H7 (cell line): Measurements from ENCODE around the gene CEACAM3. TPM values are rescaled to one million over a fixed set of nuclear protein-coding genes. Genes with fewer than 3 reads are reported as not detected.
A peak's percentile ranks its signal among the peaks of the same experiment; 100 is the strongest.

Source experiments
- DNase-seq: peaks from one replicate; pipeline ENCODE4 v3.0.0; 2012
- H3K27me3 ChIP-seq: 2 replicates; pipeline ENCODE4 v1.6.0; 2011; ENCODE audit warnings: mild to moderate bottlenecking, low read length; ENCODE audit not compliant: control insufficient read depth, insufficient read depth
- H3K36me3 ChIP-seq: replicated peaks from 2 replicates; pipeline ENCODE4 v1.5.1; 2011; ENCODE audit warnings: low read length; ENCODE audit not compliant: control insufficient read depth, insufficient read depth
- H3K4me3 ChIP-seq: 2 replicates; pipeline ENCODE4 v1.5.1; 2011; ENCODE audit warnings: low read depth, mild to moderate bottlenecking, control low read depth, low read length, moderate library complexity; ENCODE audit not compliant: insufficient read depth
- total RNA-seq: library from RNA; depleted of rRNA; stranded (reverse); fragments of >200 nt; shearing (Covaris generic); gene quantifications from 2 replicates; pipeline ENCODE4 v1.2.3, GENCODE V29; 2014

Gene CEACAM3
- total RNA-seq, 1 experiment from 2014 or later: not detected

DNA sequence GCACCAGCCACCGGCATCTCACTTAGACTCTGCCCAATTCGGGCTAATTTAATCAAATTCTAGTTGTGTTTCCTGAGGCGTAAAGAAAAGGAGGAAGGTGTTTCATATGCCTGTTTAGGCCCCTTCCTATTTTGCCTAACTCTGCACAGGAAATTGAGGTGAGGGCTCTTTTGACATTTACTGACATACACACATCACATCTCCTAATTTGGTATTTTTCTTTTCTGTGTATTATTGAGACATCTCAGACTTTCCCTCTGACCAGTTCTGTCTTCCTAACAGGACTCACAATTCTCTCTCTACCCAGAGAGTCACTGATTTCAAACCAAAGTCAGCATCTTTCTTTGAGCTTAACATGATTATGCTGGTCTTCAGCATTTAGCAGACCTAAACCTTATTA lies 7.9 kb downstream of the CEACAM3 start:
- DNase-seq: no peak
- H3K4me3 ChIP-seq: no peak overlapping the region
- no peaks in the 10 kb centered on the region for H3K27me3 ChIP-seq
- no peaks in the 10 kb centered on the region for H3K36me3 ChIP-seq

DNA sequence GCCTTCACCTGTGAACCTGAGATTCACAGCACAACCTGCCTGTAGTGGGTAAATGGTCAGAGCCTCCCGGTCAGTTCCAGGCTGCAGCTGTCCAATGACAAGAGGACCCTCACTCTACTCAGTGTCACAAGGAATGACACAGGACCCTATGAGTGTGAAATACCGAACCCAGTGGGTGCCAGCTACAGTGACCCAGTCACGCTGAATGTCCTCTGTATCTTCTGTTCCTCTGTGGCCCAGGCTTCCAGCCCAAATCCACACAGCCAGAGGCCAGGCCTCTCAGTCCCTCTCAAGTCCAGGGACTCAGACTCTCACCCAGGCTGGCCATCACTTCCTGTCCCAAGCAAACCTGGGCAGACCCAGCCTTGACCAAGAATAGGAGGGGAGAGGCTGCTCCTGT lies 10.8 kb downstream of the CEACAM3 start:
- no peaks in the 10 kb centered on the region for H3K36me3 ChIP-seq
- H3K4me3 ChIP-seq: no peak overlapping the region
- no peaks in the 10 kb centered on the region for H3K27me3 ChIP-seq
- no peak for DNase-seq

DNA sequence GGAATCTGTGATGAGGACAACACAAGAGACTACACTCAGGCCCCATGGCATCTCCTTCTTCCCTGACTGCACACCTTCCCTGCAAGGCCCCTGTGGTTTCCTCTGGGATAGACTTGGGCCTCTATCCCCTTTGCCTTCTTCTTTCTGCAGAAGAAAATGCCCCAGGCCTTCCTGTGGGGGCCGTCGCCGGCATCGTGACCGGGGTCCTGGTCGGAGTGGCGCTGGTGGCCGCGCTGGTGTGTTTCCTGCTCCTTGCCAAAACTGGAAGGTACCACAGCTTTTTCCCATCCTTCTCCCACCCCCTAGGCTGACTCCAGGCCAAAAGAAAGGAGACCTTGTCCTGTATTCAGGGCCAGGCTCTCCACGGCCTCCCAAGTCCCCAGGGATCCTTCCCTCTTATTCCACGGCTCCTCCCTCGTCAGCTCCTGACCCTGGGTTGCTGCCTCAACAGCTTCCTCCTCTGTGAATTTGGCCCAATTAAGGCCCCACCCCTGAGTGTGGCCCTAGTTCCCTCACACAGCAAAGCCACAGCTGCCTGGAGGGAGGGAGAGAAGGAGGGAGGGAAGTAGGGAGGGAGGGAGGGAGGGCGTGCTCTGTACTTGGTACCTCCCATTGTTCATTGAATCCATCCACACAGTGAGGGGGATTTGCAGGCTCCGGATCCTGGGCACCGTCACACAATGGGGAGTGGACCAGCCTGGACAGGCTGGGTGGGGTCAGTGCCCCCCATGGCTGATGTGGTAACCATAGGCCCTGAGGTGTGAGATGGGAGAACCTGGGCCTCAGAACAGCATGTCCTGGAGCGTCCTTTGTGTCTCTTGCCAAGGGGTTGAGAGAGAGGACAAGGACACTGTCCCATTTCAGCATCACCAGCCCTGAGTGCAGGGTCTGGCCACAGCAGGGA lies 12.5 kb downstream of the CEACAM3 start:
- no peak for DNase-seq
- H3K27me3 ChIP-seq: no peaks in the 10 kb centered on the region
- H3K36me3 ChIP-seq: no peaks in the 10 kb centered on the region
- no peak overlapping the region for H3K4me3 ChIP-seq

DNA sequence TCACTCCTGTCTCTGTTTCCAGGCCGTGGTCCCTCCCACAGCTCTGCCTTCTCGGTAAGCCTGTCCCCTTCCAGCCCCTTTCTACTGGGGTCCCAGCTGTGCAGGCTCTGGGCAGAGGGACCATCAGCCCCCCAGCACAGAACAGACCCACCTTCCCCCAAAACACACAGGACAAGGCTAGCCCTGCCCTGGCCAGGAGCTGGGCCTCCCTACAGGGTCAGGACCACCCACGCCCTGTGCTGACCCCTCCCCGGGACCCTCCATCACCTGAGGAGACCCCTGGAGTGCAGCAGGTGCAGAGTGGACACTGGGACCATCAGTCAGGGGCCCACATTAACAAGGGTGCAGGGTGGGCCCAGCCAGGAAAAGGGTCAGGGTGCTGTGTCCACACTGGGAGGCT lies 13.9 kb downstream of the CEACAM3 start:
- Histone ChIP-seq H3K27me3 (no peaks in the 10 kb centered on the region), H3K36me3 (no peaks in the 10 kb centered on the region), H3K4me3 (no peak overlapping the region)
- no peak for DNase-seq

DNA sequence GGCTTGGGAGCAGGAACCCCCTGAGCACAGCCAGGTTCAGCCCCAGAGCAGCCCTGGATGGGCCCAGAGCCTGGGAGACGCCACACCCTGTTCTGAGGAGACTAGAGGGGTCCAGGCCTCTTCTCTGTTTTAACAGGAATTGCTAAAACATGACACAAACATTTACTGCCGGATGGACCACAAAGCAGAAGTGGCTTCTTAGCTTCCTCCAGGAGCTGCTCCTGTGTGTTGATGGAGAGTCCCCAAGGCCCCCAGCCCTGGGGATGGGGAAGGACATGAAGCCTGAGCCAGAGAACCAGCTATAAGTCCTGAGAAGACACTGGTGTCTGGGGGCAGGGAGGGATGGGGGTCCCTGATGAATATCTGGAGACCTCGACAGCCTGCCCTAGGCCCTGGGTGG lies 14.6 kb downstream of the CEACAM3 start:
- Histone ChIP-seq H3K4me3 (no peak overlapping the region), H3K27me3 (no peaks in the 10 kb centered on the region), H3K36me3 (no peaks in the 10 kb centered on the region)
- no peak for DNase-seq

DNA sequence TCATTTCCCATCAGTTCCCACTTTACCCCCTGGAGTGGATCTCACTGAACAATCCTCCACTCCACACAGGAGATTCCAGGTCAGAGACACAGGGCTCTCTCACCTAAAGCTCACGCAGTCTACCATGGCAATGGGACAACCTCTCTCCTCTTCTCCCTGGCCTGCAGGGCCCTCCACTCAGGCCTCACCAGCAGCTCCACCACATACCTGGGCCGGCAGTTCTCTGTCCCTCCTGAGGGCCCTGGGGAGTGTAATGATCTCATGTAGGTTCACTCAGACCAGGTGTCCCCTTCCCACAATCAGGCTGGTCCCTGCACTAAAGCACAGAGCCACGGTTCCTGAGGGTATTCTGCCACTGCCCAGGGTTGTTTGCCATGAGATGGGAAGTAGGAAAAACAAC lies 15.6 kb downstream of the CEACAM3 start:
- Histone ChIP-seq H3K4me3 (no peak overlapping the region), H3K36me3 (no peaks in the 10 kb centered on the region), H3K27me3 (no peaks in the 10 kb centered on the region)

DNA sequence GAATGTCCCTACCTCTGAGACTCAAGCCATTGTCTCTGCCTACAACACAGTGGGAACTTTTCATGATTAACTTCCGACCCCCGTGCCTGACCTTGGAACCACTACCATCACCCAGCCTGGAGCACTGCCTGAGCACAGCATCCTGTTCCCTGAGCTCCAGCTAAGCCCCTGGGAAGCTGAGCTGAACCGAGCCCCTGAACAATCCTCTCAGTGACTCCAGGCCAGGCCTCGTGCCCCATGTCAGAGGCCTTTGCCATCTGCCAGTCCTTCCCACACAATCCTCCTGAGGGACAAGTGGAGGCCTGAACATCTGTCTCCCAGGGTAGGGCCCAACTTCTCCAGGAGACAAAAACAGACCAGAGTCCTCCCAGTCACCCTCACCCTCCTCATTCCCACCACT lies 17.5 kb downstream of the CEACAM3 start:
- H3K36me3 ChIP-seq: no peaks in the 10 kb centered on the region
- H3K27me3 ChIP-seq: no peaks in the 10 kb centered on the region
- H3K4me3 ChIP-seq: no peak overlapping the region
- DNase-seq: no peak

More for the DNA sequence above, 15.6 kb downstream of the CEACAM3 start:
- DNase-seq: no peak

DNA sequence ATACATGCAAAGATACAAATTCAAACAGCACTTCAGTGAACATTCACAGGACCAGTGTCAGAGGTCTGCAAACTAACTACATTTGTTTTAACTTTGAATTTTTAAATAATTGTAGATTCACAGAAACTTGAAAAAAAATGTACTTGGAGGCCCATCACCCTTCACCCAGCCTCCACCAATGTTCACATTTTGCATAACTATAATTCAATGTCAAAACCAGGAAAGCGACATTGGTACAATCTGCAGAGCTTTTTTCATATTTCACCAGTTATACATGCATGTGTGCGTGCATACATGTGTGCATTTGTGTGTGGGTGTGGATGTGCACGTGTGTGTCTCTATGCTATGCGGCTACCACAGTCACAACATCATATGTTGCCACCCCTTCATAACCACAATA lies 18.9 kb downstream of the CEACAM3 start:
- Histone ChIP-seq H3K36me3 (no peaks in the 10 kb centered on the region), H3K4me3 (no peak overlapping the region), H3K27me3 (no peaks in the 10 kb centered on the region)
- DNase-seq: no peak

DNA sequence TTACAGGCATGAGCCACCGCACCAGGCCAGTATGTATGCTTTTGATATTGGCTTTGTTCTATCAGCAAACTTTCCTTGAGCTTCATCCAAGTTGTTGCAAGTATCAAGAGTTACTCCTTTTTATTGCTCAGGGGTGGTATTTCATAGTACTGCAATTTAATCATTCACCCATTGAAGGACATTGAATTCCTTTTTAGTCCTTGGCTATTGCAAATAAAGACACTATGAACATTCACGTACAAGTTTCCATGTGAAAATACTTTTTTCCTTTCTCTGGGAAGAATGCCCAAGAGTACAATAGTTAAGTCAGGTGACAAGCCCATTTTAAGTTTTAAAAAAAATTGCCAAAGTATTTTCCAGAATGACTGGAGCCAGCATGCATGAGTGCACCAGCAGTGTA lies 20.4 kb downstream of the CEACAM3 start:
- no peaks in the 10 kb centered on the region for H3K36me3 ChIP-seq
- no peak overlapping the region for H3K4me3 ChIP-seq
- no peak for DNase-seq
- H3K27me3 ChIP-seq: no peaks in the 10 kb centered on the region

DNA sequence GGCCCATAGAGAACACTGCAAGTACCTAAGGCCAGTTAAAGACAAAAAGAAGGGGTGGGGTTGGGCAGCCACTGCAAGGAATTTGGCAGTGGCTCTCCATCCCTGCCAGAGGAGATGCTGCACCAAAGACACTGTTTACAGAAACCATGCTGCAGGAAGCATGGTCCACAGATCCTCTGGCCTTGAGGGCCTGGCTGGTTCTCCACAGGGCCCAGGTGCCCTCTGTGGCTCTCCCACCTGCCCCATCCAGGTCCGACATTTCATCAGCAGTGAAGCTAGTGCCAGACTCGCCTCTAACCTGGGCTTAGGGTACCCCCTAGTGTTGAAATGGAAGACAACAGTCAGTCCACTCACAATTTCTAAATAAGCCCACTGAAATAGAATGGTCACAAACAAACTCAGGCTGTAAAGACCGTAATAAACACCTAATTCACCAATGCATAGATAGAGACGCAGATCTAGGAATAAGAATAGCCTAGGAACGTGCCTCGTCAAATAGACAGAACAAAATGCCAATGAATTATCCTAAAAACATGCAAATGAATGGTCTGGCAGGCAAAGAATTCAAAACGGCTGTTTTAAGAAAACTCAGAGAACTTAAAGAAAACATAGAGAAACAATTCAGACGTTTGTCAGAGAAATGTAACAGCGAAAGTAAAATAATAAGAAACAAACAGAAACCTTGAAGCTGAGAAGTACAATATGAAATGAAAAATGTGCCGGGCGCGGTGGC lies 24.8 kb downstream of the CEACAM3 start:
- H3K36me3 ChIP-seq: no peaks in the 10 kb centered on the region
- DNase-seq: peak; percentile 91
- no peaks in the 10 kb centered on the region for H3K27me3 ChIP-seq
- no peak overlapping the region for H3K4me3 ChIP-seq

DNA sequence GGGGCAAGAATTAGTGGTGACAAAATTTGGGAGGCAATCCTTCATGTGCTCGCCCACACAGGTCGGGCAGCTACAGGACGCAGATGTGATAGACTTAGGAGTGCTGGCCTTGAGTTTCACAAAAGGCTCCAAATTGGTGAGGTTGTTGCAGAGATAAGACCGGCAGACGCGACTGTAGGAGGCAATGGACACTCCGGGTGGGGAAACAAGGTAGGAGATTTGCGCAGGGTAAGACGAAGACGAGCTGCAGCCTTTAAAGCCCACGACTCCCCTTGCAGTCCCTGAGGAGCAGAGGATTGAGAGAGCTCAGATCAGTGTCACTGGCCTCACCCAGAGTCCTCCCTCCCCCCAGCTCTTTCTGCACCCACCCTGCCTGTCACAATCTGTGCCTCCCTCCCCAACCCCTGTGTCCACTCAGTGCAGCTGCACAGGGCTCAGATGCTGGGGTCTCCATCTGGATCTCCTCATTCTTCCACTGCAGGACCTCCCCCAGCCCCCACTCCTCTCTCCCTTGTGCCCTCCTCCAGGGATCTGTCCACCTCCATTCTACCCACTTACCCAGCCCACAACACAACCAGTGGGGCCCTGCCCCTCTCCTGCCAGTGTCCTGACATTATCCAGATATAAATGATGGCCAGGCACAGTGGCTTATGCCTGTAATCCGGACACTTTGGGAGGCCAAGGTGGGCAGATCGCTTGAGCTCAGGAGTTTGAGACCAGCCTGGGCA lies 41.8 kb downstream of the CEACAM3 start:
- Histone ChIP-seq H3K27me3 (no peaks in the 10 kb centered on the region), H3K36me3 (no peaks in the 10 kb centered on the region), H3K4me3 (no peak overlapping the region)
- peak; percentile 3 for DNase-seq

DNA sequence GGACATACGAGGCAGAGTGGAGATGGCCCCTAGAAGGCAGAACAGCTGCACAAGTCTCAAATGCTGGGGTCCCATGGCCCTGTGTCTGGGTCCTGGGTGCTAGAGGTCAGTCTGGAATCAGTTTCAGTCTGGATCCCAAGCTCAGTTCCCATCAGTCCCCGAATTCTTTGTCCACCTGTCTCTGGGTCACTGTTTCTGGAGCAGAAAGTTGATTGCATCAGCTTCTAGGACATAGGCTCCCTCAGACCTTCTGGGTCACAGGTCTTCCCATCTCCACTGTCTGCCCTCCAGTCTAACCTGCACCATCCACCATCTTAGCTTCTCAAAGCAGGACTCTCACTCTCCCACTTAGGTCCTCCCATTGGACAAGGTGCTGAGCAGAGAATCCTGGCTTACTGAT lies 42.8 kb downstream of the CEACAM3 start:
- Histone ChIP-seq H3K4me3 (no peak overlapping the region), H3K27me3 (no peaks in the 10 kb centered on the region), H3K36me3 (no peaks in the 10 kb centered on the region)
- DNase-seq: no peak

DNA sequence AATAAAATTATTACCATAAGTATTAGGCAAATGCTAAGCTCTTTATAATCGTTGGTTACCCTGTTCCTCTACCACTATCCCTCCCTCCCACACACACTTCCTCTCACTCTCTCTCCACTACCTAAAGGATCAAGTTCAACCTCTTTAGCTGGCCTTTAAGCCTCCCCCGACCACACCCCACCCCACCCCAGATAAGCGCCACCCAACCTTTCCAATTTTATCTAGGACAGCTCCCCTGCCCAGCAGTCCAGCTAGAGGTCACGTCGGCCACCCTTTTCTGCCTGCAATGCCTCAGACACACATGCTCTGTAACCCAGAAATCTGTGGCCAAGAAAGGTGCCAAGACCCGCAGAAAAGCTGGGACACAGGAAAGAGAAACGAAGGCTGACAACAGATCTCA lies 47.0 kb downstream of the CEACAM3 start:
- no peaks in the 10 kb centered on the region for H3K27me3 ChIP-seq
- no peak overlapping the region for H3K4me3 ChIP-seq
- no peaks in the 10 kb centered on the region for H3K36me3 ChIP-seq
- DNase-seq: peak; percentile 10

DNA sequence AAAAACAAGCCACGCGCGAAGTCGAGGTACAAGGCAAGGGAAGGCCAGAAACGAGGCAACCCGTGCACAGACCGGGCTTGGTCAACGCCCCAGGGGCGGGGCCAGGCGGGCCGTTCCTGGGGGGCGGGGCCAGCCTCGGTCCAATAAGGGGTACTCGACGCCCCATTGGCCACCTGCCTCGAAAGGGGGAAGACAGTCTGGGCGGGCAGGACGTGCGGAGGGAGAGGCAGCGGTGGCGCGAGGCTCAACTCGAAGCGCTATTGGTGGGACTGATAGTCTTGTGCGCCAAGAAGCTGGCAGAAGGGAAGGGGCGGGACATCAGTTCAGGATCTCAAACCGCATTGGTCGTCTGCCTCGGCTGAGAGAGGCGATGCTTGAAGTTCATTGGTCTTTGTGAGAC lies 48.2 kb downstream of the CEACAM3 start, which contains the start of gene LYPD4:
Gene LYPD4 (minus strand): TSS at position 83 of the 400 bp plus-strand sequence. CDS start 5,398 bp downstream, outside the sequence.
- H3K4me3 ChIP-seq: no peak within 1 kb of the TSS
- no peaks in the 10 kb centered on the region for H3K36me3 ChIP-seq
- no peaks in the 10 kb centered on the region for H3K27me3 ChIP-seq
- DNase-seq: peak; percentile 79

DNA sequence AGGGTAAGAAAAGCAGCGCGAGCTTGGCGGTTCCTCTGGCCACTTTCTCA lies 48.4 kb downstream of the CEACAM3 start, which contains the start of gene DMRTC2:
Gene DMRTC2 (plus strand): TSS at position 42 of the 50 bp plus-strand sequence. CDS start 2,387 bp downstream, outside the sequence.
- no peak within 1 kb of the TSS for H3K4me3 ChIP-seq
- no peaks in the 10 kb centered on the region for H3K27me3 ChIP-seq
- DNase-seq: no peak
- no peaks in the 10 kb centered on the region for H3K36me3 ChIP-seq
